ENCODE results near the gene SIRT5. TPM values are rescaled to one million over a fixed set of nuclear protein-coding genes. Genes with fewer than 3 reads are reported as not detected.

SIRT5 gene
- total and polyA plus RNA-seq, 2 experiments from 2014 or later = 9.8 to 13.1 TPM

GRCh38 chr6:13613029-13613594, 38.7 kb downstream of the SIRT5 start (continued):
- TF ChIP-seq ZNF462 (CRISPR knock-in tag; IDR thresholded peaks at IDR 0.05) (no peak), POLR2AphosphoS5 (IDR thresholded peaks at IDR 0.05; ENCODE audit: low read depth) (no peak), ZNF331 (CRISPR knock-in tag; IDR thresholded peaks at IDR 0.05; ENCODE audit: low read depth) (no peak), ZNF114 (CRISPR knock-in tag; IDR thresholded peaks at IDR 0.05) (no peak)

GRCh38 chr6:13614126-13614925, 39.9 kb downstream of the SIRT5 start:
- Histone ChIP-seq H3K27ac (ENCODE audit: low read depth) (peak overlapping the region; percentile 81; the same call in 1 of the 2 replicates), H3K4me1 (ENCODE audit: insufficient read depth) (peaks cover 14% of the 10 kb centered on the region), H3K9me2 (ENCODE audit: insufficient read depth) (no peaks in the 10 kb centered on the region), H4K20me1 (replicated peaks; ENCODE audit: insufficient read depth) (peaks cover 9% of the 10 kb centered on the region), H3K4me2 (peak overlapping the region; percentile 95), H2AFZ (peak overlapping the region; percentile 43; the same call in 1 of the 2 replicates), H3K27me3 (ENCODE audit: insufficient read depth) (no peaks in the 10 kb centered on the region), H3K4me3 (peak overlapping the region; percentile 99), H3K79me2 (replicated peaks; ENCODE audit: insufficient read depth) (peaks cover 32% of the 10 kb centered on the region), H3F3A (replicated peaks; ENCODE audit: low read depth) (no peaks in the 10 kb centered on the region; the same call in none of the 2 replicates), H3K36me3 (ENCODE audit: insufficient read depth) (peaks cover 17% of the 10 kb centered on the region; the same call in 1 of the 2 replicates)
- Mint-ChIP-seq H3K27ac (peak overlapping the region; percentile 95), H3K4me1 (peaks cover 24% of the 10 kb centered on the region), H3K9me3 (peaks cover 3% of the 10 kb centered on the region; the same call in 2 of the 3 replicates), H3K4me3 (peak overlapping the region; percentile 100), H3K27me3 (ENCODE audit: insufficient read depth, low read depth, poor library complexity) (peaks cover 10% of the 10 kb centered on the region), H3K36me3 (ENCODE audit: low read depth) (peaks cover 42% of the 10 kb centered on the region)
- peak; percentile 62 for DNase-seq (ENCODE audit: low spot score)
- ATAC-seq = peak; percentile 69
- TF ChIP-seq ZNF114 (CRISPR knock-in tag; IDR thresholded peaks at IDR 0.05) = no peak
- no peak for TF ChIP-seq CREB1 (CRISPR knock-in tag; IDR thresholded peaks at IDR 0.05; ENCODE audit: low read depth)
- TF ChIP-seq REST (IDR thresholded peaks at IDR 0.05; ENCODE audit: unreplicated experiment) = no peak
- no peak for TF ChIP-seq ZNF331 (CRISPR knock-in tag; IDR thresholded peaks at IDR 0.05; ENCODE audit: low read depth)
- TF ChIP-seq EZH2phosphoT487 (IDR thresholded peaks at IDR 0.05; ENCODE audit: unreplicated experiment) = no peak
- no peak for TF ChIP-seq POLR2AphosphoS5 (IDR thresholded peaks at IDR 0.05; ENCODE audit: low read depth)
- no peak for TF ChIP-seq CTCF (conservative IDR thresholded peaks at IDR 0.05; ENCODE audit: low read depth in 2 of 2)
- no peak for TF ChIP-seq NANOG (IDR thresholded peaks at IDR 0.05; ENCODE audit: borderline replicate concordance)

Data from GM23338 (cell line).